GM19397 (cell line): ENCODE measurements around the gene SOAT1.
"Not testable (repeated sequence)": the region's sequence is repeated elsewhere in the genome, so short reads cannot be mapped to it uniquely, and the experiment has no call there.

ENCODE experiments used
- ATAC-seq: cut with Tn5 transposase; IDR thresholded peaks from one replicate; pipeline ENCODE4 v1.9.1; 2021; ENCODE audit warnings: mild to moderate bottlenecking, moderate library complexity; ENCODE audit not compliant: unreplicated experiment

SOAT1 gene

DNA sequence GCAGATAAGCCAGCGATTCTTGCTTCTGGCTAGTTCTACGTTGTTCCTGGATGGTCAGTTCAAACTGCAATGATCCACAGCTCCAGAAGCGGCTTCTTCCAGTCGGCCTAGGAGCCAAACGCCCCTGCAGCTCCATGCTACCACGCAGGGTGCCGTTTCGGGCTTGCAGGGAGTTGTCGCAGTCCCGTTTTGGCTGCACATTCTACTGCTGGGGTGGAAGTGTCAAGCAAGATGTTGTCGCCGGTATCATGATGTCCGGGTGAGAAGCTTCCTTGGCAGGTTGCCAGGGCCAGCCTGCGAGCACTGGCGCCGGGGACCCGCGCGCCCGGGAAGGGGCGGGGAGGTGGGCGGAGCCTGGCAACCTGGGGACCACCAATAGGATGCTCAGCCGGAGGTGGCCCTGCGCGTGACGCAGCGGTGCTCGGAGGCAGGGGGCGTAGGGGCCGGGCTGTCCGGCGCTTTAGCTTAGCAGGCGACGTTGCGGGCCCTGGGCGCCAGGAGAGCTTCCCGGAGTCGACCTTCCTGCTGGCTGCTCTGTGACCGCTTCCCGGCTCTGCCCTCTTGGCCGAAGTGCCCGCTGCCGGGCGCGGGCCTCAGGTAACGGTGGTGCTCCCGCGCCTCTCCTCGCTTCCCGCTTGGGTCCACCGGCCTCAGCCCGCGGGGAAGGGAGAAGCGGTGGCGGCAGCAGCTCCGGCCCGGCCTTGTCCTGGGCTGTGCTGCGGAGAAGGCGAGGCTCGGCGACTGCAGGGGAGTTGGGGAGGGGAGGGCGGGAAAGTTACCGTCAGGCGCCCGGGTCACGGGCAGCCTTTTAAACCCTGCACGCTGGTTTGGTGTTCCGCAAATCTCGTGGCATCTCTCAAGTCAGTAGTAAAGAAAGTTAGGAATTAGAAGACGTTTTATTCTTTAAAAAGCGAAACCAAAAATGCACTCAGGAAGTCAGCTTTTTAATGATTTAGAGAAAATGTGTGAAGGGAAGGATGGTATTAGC, at the start of gene SOAT1:
Gene SOAT1 (plus strand): TSS at position 458 of the 988 bp plus-strand sequence. CDS start 8,888 bp downstream, outside the sequence.
- peak; percentile 96 for ATAC-seq

DNA sequence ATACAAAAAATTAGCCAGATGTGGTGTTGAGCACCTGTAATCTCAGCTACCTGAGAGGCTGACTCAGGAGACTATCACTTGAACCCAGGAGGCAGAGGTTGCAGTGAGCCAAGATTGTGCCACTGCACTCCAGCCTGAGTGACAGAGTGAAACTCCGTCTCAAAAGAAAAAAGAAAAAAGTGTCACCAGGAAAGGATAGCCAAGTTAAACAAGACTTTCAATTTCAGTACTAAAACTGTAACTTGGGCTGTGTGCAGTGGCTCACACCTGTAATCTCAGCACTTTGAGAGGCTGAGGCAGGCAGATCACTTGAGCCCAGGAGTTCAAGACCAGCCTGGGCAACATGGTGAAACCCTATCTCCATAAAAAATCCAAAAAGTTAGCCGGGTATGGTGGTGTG, 48.2 kb upstream of the SOAT1 start:
- not testable (repeated sequence) for ATAC-seq

DNA sequence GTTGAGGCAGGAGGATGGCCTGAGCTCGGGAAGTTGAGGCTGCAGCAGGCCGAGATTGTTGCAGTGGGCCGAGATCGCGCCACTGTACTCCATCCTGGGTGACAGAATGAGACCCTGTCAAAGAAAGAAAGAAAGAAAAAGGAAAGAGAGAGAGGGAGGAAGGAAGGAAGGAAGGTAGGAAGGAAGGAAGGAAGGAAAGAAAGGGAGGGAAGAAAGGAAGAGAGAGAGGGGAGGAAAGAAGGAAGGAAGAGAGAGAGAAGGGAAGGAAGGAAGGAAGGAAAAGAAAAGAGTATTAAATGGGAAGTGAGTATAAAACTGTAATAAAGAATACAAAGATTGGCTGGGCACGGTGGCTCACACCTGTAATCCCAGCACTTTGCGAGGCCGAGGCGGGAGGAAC, 45.7 kb upstream of the SOAT1 start:
- ATAC-seq = no peak

DNA sequence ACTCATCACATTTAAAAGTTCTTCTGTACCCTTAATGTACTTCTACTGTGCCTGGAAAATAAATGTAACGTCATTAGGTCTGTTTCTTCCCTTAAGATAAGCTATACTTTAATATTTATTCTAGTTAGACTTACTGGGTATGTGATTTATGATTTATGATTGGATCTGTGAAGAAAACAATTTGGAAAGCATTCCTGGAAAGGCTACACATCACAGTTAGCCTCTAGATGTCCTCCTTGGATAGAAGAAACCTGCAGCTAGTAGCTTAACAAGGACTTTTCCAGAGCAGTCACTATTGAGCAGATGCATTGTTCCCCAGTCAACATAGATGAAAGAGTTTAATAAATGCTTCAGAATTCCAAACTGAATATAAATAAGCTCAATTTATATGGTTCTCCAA, 41.9 kb upstream of the SOAT1 start:
- ATAC-seq = no peak

DNA sequence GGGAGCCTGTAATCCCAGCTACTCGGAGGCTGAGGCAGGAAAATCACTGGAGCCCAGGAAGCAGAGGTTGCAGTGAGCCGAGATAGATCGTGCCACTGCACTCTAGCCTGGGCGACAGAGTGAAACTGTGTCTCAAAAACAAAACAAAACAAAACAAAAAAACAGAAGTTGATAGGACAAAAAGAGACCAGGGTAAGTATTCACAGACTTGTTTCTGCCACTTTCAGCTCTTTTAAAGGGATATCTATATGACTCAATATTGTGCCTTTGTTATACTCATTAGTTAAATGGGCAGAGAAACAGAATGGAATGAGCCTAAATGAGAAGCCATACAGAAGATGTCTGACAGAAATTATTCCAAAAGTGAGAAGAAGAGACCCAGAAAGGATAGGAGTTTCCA, 41.0 kb upstream of the SOAT1 start:
- no peak for ATAC-seq

DNA sequence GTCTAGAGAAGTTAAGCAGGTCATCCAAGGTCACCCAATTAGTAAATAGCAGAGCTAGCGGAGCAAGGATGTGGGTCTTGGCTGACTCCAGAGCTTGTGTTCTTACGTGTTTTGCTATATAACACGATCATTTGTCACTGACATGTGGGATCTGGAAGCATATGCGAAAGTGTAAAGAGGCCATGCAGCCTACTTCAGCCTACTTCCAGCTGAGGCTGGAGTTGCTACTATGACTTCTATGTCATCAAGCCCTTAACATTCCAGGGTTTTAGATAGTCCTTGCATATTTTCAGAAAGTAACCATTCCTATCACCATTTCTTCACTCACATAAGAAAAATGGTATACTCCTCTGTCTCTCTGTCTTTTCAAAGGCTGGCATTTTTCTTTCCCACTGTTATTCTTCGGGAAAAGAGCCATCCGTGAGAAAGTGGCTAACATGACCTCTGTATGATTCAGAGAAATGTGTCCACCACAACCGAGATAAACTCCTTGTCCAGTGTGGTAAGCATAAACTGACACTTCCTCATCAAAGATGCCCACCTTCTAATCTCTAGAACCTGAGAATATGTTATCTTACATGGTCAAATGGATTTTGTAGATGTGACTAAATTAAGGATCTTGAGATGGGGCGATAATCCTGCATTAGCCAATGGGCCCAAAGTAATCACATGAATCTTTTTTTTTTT, 40.2 kb upstream of the SOAT1 start:
- no peak for ATAC-seq

DNA sequence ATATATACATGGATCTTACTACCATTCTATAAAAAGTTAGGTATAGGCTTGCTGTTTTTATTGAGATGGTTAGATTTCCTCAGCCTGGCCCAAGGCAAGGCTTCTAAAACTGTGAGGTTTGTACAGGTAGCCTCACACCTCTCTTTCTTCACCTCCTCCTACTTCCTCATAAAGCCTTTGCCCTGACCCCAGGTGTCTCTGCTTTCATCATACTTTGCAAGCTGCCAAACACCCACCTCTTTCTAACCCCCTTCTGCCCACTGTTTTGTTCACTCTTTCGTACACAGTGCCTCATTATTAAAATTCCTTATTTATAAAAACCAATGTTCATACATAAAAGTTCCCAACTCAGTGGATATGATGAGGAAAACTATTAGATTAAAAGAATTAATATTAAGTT, 31.4 kb upstream of the SOAT1 start:
- no peak for ATAC-seq

DNA sequence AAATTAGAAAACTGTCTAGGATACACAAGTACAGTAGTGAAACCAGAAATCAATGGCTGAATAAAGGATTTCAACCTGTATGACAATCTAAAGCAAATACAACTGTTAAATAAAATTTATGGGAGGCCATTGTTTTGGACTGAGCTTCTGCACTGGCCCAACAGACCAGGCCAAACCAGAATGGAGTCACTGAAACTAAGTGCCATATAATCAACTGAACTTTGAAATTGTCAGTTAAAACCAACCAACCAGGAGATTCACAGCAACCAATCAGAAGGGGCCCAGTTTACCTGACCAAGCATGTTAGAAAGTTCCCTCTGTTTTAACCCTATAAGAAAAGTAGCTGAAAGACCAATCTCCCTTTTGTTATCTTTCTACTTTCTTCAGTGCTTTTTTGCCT, 30.5 kb upstream of the SOAT1 start:
- no peak for ATAC-seq

DNA sequence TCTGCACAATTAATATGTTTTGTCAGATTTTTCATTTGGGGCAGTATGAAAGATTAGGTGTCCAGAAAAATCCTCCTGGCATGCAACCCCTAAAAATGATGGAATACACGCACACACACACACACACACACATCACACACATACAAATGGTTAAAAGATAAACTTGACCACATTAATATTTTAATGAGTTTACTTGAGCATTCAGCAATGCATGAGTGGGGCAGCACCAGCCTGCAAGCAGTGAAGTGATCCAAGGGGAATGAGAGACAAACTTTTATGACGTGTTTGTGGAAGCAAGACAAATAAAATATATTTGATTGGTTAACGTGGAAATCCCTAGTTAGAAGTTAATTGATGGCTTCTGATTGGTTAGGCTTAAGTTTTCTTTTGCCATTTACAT, 29.1 kb upstream of the SOAT1 start:
- no peak for ATAC-seq

DNA sequence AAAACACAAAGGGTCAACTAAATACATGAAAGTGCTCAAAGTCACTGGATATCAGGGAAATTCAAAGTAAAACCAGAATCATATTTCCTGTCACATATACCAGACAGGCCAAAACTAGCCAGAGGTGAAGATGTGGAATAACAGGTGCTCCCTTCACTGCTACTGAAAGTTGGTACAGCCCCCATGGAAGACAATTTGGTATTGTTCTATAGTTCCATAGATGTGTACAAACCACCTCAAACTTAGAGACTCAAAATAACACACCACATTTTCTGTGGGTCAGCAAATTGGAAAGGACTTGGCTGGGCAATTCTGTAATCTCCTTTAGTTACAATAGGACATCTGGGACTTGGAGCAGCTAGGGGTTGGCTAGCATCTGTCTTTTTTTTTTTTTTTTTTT, 24.5 kb upstream of the SOAT1 start:
- ATAC-seq = no peak

DNA sequence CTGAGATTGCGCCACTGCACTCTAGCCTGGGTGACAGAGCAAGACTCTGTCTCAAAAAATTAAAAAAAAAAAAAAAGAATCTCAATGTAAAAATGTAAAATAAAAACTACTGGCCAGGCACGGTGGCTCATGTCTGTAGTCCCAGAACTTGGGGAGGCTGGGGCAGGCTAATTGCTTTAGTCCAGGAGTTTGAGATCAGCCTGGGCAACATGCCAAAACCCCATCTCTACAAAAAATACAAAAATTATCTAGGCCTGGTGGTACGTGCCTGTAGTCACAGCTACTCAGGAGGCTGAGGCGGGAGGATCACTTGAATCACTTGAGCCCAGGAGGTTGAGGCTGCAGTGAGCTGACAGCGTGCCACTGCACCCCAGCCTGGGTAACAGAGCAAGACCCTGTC, 19.2 kb upstream of the SOAT1 start:
- ATAC-seq = not testable (repeated sequence)

DNA sequence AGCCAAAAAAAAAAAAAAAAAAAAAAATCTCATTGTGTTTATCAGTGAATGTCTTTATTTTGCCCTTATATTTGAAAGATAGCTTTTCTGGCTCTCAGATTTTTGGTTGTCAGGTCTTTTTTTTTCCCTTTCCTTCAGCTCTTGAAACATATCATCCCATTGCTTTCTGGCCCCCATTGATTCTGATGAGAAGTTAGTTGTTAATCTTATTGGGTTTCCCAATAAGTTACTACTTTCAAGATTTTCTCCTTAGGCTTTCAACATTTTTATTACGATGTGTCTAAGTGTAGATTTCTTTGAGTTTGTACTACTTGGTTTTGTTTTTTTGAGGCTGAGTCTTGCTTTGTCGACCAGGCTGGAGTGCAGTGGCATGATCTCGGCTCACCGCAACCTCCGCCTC, 14.7 kb upstream of the SOAT1 start:
- ATAC-seq = no peak

DNA sequence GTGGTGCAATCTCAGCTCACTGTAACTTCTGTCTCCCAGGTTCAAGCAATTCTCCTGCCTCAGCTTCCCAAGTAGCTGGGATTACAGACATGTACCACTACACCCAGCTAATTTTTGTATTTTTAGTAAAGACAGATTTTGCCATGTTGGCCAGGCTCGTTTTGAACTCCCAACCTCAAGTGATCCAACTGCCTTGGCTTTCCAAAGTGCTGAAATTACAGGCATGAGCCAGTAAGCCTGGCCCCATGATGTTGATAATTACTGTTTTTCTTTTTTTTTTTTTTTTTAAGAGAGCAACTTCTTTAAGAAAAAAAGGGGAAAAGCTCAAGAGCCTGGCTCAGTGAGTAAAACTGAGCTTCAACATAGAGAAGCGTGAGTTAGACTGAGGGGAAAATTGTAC, 9.6 kb upstream of the SOAT1 start:
- ATAC-seq = no peak

DNA sequence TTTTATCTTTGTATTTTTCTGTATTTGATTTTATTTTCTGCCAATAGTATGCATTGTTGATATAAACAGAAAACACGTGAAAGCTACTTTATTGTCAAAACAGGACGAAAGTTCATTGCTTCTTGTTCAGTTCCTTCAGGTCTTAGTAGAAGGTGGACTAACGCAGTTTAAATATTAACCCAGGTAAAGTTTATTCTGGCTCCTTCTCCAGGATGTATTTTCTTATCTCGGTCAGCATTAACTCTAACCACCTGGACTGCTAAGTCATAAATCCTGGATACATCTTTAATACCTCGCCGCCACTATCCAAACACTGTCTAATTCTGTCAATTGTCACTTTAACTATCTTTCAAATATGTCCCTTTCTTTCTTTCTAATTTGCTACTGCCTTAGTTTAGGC, 5.7 kb upstream of the SOAT1 start:
- no peak for ATAC-seq

DNA sequence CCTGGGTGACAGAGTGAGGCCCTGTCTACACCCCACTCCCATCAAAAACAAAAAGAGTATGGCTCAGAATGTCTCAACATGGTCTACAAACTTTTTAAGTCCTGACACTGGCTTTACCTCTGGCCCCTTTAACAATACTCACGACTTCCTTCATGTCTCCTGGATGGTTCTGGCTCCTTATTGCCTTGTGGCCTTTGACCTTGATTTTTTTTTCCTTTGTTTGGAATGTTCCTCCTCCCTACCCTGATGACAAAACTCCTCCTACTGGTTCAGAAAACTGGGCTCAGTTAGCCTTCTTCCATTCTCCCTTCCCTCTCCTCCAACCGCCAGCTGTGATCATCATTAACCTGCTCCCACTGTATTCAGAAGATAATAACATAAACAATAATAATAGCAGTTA, 4.6 kb upstream of the SOAT1 start:
- ATAC-seq = no peak

DNA sequence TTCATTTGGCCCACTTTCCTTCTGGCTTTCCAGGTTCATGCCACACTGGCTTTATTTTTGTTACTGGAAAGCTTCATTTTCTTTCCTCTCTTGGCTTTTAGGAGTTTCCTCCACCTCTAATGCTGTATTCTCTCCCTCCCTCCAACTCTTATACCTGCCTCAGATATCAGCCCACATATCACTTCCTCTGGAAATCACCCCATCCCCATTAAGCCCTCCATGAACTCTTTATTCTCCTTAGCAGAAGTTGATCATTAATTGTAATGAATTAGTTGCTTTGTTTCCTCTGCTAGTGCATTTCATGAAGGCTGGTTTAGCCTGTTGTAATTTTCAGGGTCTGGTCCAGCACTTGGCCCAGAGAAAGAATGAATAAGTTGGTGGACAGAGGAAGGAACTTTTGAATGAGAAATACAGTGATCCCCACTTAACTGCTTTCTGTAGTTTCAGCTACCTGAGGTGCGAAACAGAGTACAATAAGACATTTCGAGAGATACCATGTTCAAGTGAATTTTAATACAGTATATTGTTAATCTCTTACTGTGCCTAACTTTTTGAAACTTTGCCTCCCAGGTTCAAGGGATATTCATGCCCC, 1.7 kb downstream of the SOAT1 start:
- no peak for ATAC-seq

DNA sequence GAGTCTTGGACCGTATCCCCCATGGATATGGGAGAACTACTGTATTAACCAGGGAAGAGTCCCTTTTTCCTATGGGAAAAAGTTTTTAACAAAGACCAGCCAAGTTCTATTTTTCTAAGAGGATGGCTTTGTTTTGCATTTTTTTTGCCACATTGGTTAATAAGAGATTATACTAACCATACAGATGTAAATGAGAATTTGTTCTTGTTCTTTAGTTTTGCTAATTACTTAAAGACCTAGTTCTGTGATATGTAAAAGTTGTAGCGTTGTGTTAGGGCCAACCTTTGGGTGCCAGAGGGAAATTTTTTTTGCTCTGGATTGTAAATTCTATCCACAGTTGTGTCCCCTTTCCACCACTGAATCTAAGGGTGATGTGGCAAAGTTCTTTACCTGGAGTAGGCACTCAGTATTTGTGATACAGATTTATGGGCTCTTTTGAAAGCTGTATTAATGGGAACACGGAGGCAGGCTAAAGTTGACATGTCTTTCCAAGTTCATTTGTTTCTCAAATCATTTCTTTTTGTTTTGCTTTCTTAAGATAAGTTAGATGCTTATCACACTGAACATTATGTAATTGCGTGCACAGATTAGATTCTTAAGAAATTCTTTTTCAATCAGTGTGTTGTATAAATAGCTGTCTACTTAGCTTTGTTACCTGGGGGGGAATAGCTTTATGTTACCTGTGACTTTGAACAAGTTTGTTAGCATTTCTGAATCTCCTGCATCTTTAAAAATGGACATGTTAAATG, 2.9 kb downstream of the SOAT1 start:
- no peak for ATAC-seq

DNA sequence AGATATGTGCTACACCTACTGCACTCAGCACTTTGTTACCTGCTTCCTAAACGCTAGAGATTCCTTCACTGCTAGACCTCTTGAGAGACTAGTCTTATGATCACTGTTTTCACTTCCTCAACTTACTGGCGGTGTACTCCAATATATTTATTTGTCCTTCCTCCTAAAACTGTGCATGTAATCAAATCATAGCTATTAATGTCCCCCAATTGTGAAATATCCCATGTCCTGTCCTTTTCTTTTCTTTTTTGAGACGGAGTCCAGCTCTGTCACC, 3.4 kb downstream of the SOAT1 start:
- no peak for ATAC-seq

DNA sequence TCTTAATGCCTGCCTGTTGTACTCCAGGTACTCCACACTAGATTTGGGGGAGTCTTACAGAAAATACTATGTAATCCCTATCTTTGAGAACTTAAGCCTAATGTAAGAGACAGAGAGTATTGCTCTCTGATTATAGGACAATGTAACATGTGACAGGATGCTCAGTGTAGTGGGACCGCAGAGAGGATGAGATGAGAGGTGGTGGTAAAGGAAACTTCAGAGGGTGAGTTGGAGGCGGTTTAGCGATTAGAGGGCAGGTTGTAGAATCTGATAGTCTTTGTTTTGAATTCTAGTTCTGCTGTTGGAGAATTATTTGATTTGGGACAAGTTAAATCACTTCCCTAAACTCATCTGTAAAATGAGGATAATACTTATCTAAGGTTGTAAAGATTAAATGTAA, 5.4 kb downstream of the SOAT1 start:
- ATAC-seq = peak; percentile 91

DNA sequence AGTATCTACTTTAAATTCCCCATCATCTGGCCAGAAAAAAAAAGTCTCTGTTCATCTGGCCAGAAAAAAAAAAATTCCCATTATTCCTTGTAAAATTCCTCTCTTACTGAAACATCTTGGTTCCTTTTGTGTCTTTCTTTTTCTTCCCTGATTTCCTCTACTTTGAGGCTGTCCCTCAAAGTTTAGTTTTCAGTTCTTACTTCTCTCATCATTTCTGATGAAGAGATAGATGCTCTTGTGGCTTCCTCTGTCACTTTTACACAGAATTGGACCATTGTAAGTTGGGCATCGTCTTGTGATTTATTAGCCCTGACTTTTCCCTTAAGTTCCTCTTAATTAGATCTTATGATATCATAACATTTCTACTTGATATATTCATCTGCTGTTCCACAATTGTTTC, 6.5 kb downstream of the SOAT1 start:
- ATAC-seq = no peak

DNA sequence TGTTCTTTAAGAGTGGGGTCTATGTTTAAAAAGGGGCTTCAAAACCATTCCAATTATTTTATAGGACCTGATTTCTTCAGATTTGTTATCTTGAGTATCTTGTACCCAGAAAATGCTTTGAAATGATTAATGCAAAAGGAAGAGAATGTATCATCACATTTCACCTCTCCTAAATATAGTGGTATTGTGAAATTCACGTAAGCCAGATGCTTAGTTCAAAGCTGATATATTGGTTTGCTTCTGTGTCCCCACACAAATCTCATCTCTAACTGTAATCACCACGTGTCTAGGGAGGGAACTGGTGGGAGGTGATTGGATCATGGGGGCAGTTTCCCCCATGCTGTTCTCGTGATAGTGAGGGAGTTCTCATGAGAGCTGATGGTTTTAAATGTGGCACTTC, 8.5 kb downstream of the SOAT1 start:
- ATAC-seq = no peak
